KMS-11 (cell line): ENCODE measurements around the gene PRDM1.

ENCODE experiments used
- H2AFZ ChIP-seq: fragments of 200-600 bp; sonication (generic); 2 replicates; pipeline ENCODE4 v1.6.1; 2016; ENCODE audit warnings: antibody characterized with exemption, mixed run types, low read depth
- H3K27ac ChIP-seq: fragments of 200-600 bp; sonication (generic); 2 replicates; pipeline ENCODE4 v1.6.1; 2016; ENCODE audit warnings: mild to moderate bottlenecking, mixed run types
- H3K27me3 ChIP-seq: fragments of 200-600 bp; sonication (generic); 2 replicates; pipeline ENCODE4 v1.6.1; 2017; ENCODE audit warnings: mild to moderate bottlenecking, low read depth, mixed run types, moderate library complexity; ENCODE audit not compliant: insufficient read depth
- H3K36me3 ChIP-seq: fragments of 200-600 bp; sonication (generic); 2 replicates; pipeline ENCODE4 v1.6.1; 2017; ENCODE audit warnings: mild to moderate bottlenecking, mixed run types; ENCODE audit not compliant: insufficient read depth
- H3K4me1 ChIP-seq: fragments of 200-600 bp; sonication (generic); 2 replicates; pipeline ENCODE4 v1.6.1; 2016; ENCODE audit warnings: mild to moderate bottlenecking, low read depth, mixed run types; ENCODE audit not compliant: poor library complexity, severe bottlenecking
- H3K4me2 ChIP-seq: fragments of 200-600 bp; sonication (generic); 2 replicates; pipeline ENCODE4 v1.7.0; 2016; ENCODE audit warnings: mild to moderate bottlenecking, mixed run types
- H3K4me3 ChIP-seq: fragments of 200-600 bp; sonication (generic); IDR thresholded peaks from 2 replicates; pipeline ENCODE4 v1.6.1; 2017; ENCODE audit warnings: low read depth, low read length, mixed read lengths; ENCODE audit not compliant: insufficient read depth
- H3K79me2 ChIP-seq: fragments of 200-600 bp; sonication (generic); 2 replicates; pipeline ENCODE4 v1.6.1; 2016; ENCODE audit warnings: low read depth, mixed run types; ENCODE audit not compliant: insufficient read depth
- H3K9ac ChIP-seq: fragments of 200-600 bp; sonication (generic); 2 replicates; pipeline ENCODE4 v1.6.1; 2016; ENCODE audit warnings: mild to moderate bottlenecking, mixed run types
- H4K20me1 ChIP-seq: fragments of 200-600 bp; sonication (generic); 2 replicates; pipeline ENCODE4 v1.6.1; 2016; ENCODE audit warnings: mild to moderate bottlenecking, mixed run types; ENCODE audit not compliant: insufficient read depth
- TF ChIP-seq, protein P1 (sequence below): fragments of 200-600 bp; sonication (generic); conservative IDR thresholded peaks from 2 replicates; pipeline ENCODE4 v1.6.1; 2017; ENCODE audit warnings: low read depth, mild to moderate bottlenecking, antibody characterized with exemption, low read length, moderate library complexity, mixed read lengths

PRDM1 gene

GRCh38 chr6:106115286-106115685, 29.1 kb downstream of the PRDM1 start:
- Histone ChIP-seq H3K4me3 (no peak overlapping the region), H3K9ac (no peak overlapping the region), H3K36me3 (no peaks in the 10 kb centered on the region), H3K4me2 (no peak overlapping the region), H3K79me2 (no peaks in the 10 kb centered on the region), H3K27ac (no peak overlapping the region), H3K27me3 (no peaks in the 10 kb centered on the region), H4K20me1 (no peaks in the 10 kb centered on the region), H3K4me1 (peaks cover 61% of the 10 kb centered on the region), H2AFZ (no peak overlapping the region)
- TF ChIP-seq, protein P1, sequence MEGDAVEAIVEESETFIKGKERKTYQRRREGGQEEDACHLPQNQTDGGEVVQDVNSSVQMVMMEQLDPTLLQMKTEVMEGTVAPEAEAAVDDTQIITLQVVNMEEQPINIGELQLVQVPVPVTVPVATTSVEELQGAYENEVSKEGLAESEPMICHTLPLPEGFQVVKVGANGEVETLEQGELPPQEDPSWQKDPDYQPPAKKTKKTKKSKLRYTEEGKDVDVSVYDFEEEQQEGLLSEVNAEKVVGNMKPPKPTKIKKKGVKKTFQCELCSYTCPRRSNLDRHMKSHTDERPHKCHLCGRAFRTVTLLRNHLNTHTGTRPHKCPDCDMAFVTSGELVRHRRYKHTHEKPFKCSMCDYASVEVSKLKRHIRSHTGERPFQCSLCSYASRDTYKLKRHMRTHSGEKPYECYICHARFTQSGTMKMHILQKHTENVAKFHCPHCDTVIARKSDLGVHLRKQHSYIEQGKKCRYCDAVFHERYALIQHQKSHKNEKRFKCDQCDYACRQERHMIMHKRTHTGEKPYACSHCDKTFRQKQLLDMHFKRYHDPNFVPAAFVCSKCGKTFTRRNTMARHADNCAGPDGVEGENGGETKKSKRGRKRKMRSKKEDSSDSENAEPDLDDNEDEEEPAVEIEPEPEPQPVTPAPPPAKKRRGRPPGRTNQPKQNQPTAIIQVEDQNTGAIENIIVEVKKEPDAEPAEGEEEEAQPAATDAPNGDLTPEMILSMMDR = no peak

DNA sequence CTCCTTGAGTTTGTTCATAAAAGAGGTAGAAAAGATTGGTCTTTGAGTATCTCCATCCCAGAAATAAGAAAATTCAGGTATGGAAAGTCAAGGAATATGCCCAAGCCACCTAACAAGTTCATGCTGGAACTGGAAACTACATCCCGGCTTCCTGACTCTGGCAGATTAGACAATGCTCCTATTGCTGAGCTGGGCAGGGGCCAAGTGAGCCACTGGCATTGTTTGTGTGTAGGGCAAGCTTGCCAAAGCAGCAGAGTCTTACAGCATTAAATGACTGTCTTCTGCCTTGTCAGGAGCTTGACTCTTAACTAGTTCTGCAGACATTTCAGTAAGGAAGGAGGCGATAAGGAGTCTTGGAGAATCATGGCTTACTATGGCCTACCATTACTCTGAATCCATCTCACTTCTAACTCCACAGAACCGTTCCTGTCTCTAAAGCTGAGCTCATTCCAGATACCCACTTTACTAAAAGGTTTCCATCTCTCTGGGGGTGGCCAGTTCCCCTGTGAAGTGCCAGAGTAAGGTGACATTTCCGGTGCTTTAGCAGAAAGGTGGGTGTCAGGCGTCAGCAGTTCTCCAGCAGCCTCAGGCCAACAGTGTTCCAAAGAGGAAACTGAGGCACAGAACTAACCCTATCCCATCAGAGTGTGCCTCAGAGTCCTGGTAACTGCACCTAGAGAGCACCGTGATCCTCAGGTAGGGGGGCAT, 30.1 kb downstream of the PRDM1 start:
- no peaks in the 10 kb centered on the region for H3K36me3 ChIP-seq
- H3K9ac ChIP-seq = no peak overlapping the region
- TF ChIP-seq, protein P1 = no peak
- peak overlapping the region; percentile 71; the same call in 1 of the 2 replicates for H3K4me2 ChIP-seq
- no peaks in the 10 kb centered on the region for H3K79me2 ChIP-seq
- no peak overlapping the region for H3K4me3 ChIP-seq
- no peaks in the 10 kb centered on the region for H3K27me3 ChIP-seq
- no peak overlapping the region for H3K27ac ChIP-seq
- peaks cover 51% of the 10 kb centered on the region for H3K4me1 ChIP-seq
- H4K20me1 ChIP-seq = no peaks in the 10 kb centered on the region
- H2AFZ ChIP-seq = no peak overlapping the region

DNA sequence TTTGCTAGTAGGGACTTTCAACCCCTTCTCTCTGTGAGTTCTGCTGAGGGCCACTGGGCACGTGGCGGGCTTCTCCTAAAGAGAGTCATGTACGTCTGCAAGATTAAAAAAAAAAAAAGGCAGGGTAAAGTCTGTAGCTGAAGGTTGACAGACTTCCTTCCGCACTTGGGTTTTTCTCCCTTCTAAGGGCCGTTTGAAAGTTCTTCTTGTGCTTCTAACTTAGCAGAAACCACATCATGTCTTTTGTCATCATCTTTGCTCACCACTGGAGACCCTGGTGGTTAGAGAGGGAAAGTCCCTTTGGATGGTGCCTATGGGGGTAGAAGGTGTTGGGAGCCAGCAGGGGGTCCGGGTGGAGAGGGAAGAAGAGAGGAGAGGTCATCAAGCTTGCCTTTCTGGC, 31.4 kb downstream of the PRDM1 start:
- Histone ChIP-seq H2AFZ (no peak overlapping the region), H3K27ac (peak overlapping the region; percentile 19; the same call in 1 of the 2 replicates), H3K9ac (no peak overlapping the region), H3K36me3 (no peaks in the 10 kb centered on the region), H3K4me3 (no peak overlapping the region), H3K4me2 (peak overlapping the region; percentile 71), H3K79me2 (no peaks in the 10 kb centered on the region), H4K20me1 (no peaks in the 10 kb centered on the region), H3K27me3 (no peaks in the 10 kb centered on the region), H3K4me1 (peaks cover 50% of the 10 kb centered on the region)
- TF ChIP-seq, protein P1 = no peak

GRCh38 chr6:106118835-106119431, 32.8 kb downstream of the PRDM1 start:
- Histone ChIP-seq H3K9ac (no peak overlapping the region), H3K36me3 (no peaks in the 10 kb centered on the region), H3K27ac (no peak overlapping the region), H3K4me2 (no peak overlapping the region), H3K27me3 (no peaks in the 10 kb centered on the region), H3K4me1 (peaks cover 51% of the 10 kb centered on the region), H3K4me3 (no peak overlapping the region), H3K79me2 (no peaks in the 10 kb centered on the region), H2AFZ (no peak overlapping the region), H4K20me1 (no peaks in the 10 kb centered on the region)
- TF ChIP-seq, protein P1 = no peak
